VCaP (cell line): ENCODE results near the gene CHD1L.

Experiments
- H3K27ac ChIP-seq: fragments of 450-650 bp; 2 replicates; pipeline ENCODE4 v1.5.1; 2017
- TF ChIP-seq, protein P1 (sequence below): fragments of 450-650 bp; conservative IDR thresholded peaks from 2 replicates; pipeline ENCODE4 v1.5.1; 2017; ENCODE audit warnings: mild to moderate bottlenecking, moderate library complexity

CHD1L gene

DNA sequence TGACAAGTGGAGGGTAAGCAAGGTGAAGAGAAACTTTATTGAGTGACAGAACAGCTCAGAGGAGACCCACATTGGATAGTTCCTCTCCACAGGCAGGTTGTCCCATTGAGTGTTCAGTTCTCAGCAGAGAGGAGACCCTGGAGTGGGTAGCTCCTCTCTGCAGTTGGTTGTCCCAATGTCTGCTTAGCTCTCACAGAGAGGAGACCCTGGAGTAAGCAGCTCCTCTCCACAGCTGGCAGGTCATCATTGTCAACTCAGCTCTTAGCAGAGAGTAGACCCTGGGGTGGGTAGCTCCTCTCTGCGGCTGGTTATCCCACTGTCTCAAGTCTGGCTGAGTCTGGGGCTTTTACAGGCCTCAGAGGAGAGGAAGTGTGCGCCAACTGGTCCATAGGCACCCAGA is 6.0 kb upstream of the CHD1L start:
- TF ChIP-seq, protein P1, sequence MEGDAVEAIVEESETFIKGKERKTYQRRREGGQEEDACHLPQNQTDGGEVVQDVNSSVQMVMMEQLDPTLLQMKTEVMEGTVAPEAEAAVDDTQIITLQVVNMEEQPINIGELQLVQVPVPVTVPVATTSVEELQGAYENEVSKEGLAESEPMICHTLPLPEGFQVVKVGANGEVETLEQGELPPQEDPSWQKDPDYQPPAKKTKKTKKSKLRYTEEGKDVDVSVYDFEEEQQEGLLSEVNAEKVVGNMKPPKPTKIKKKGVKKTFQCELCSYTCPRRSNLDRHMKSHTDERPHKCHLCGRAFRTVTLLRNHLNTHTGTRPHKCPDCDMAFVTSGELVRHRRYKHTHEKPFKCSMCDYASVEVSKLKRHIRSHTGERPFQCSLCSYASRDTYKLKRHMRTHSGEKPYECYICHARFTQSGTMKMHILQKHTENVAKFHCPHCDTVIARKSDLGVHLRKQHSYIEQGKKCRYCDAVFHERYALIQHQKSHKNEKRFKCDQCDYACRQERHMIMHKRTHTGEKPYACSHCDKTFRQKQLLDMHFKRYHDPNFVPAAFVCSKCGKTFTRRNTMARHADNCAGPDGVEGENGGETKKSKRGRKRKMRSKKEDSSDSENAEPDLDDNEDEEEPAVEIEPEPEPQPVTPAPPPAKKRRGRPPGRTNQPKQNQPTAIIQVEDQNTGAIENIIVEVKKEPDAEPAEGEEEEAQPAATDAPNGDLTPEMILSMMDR: no peak
- peak overlapping the region; percentile 69; the same call in 1 of the 2 replicates for H3K27ac ChIP-seq

GRCh38 chr1:147236959-147237791 is 5.3 kb upstream of the CHD1L start:
- H3K27ac ChIP-seq: peak overlapping the region; percentile 69
- TF ChIP-seq, protein P1: no peak

GRCh38 chr1:147238053-147238902 is 4.2 kb upstream of the CHD1L start:
- TF ChIP-seq, protein P1: no peak
- peak overlapping the region; percentile 69 for H3K27ac ChIP-seq

DNA sequence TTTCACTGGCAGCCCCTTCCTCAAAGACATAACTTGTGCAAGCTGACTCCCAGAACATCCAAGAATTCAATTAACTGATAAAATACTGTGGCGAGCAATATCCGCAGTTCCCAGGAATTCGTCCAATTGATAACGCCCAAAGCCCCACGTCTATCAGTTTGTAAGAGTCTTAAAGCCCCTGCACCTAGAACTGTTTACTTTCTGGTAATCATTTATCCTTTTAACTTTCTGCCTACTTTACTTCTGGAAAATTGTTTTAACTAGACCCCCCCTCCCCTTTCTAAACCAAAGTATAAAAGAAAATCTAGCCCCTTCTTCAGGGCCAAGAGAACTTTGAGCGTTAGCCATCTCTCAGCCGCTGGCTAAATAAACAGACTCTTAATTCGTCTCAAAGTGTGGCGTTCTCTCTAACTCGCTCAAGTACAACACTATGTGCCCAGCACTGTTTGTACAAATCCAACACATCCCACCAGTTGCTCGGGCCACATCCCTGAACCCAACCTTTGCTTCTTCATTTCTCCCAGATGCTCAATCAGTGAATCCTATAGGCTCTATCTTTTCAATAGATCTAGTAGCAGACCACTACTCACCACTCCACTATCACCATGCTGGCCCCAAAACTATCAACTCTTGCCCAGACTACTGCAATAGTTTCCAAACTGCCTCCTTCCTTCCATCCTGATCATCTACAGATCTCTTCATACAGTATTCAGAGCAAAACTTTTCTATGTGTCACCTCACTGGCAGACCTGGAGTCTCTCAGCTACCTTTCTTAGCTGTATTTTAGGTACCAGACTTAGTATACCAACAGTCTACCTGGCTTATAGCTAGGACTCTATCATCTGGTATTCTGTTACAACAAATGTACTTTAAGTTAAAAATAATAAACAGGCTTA is 3.3 kb upstream of the CHD1L start:
- TF ChIP-seq, protein P1: no peak
- H3K27ac ChIP-seq: peak overlapping the region; percentile 69; the same call in 1 of the 2 replicates

GRCh38 chr1:147240131-147240721 is 2.3 kb upstream of the CHD1L start:
- H3K27ac ChIP-seq: peak overlapping the region; percentile 69; the same call in 1 of the 2 replicates

DNA sequence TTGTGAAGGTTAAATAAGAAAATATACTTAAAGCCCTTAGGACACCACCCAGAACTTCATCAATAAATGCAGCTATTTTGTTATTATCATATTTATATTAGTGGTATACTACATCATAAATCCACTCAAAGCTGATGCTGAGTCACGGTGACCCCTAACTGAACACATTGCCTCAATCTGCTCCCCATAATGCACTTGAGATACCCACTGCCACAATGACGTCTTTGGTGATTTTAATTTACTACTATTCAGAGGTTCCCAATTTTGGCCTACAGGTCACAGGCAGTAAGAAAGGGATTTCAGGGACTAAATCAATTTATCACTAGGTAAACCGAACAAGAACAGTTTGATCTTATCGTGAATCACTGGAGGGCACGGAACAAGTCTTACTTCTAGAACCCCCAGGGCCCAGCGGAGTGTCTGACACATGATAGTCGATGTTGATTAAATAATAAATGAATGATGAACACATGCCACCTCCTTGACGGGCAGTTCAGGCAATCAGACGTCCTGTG is 493 bp upstream of the CHD1L start:
- H3K27ac ChIP-seq: peak overlapping the region; percentile 92
- TF ChIP-seq, protein P1: no peak

DNA sequence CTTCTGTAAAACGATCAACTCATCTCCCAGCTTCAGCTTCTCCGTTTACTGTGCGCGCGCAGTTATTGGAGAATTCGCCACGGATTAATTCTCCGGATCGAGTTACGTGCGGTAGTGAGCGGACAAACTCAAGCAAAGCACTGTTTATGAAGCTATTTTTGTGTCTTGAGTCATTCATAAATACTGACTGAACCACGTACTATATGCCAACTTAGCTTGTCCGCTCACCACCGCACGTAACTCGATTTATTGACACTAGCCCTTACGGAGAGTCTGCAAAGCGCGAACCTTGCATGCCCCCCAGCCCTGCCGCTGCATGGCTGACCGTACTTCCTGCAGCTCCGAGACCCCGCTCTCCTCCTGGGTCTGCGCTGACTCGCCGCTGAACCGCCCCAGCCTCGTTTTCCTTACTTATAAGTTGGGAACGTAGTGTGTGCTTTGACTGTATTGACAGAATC is 773 bp downstream of the CHD1L start:
- peak overlapping the region; percentile 92 for H3K27ac ChIP-seq
- TF ChIP-seq, protein P1: no peak
